ENCODE data around the gene TMUB2. TPM values are rescaled to one million over a fixed set of nuclear protein-coding genes. Genes with fewer than 3 reads are reported as not detected.
"Not testable (repeated sequence)": the region's sequence is repeated elsewhere in the genome, so short reads cannot be mapped to it uniquely, and the experiment has no call there.

The TMUB2 gene
- polyA plus RNA-seq, 1 of the 3 experiments (the other 2 are of a cell fraction) = 49.5 TPM

DNA sequence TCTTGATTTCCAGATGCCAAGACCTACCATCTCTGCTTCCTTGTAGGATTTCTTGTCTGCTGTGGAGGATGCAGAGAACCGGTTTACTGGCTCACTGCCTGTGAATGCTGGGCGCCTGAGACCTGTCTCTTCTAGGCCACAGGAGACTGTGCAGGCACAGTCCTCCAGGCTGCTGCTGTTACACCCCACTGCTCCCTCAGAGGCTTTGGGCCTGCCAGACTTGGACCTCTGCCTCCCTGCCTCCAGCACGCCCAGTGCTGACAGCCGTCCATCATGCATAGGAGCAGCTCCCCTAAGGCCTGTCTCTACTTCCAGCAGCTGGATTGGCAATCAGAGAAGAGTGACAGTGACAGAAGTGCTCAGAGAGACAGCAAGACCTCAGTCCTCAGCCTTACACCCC, 39.0 kb upstream of the TMUB2 start:
- H3F3A ChIP-seq (replicated peaks; ENCODE audit: insufficient read depth) = no peaks in the 10 kb centered on the region
- no peak overlapping the region for H2AFZ ChIP-seq (ENCODE audit: low read depth)
- H3K4me2 ChIP-seq = no peak overlapping the region
- POLR2A ChIA-PET = interaction anchor here (0.9 kb wide), 1 partner anchor 24 kb away, joined by 3 read pairs; the partner anchor contains the start of gene HDAC5
- peaks cover 55% of the 10 kb centered on the region for H3K79me2 ChIP-seq (ENCODE audit: insufficient read depth)
- no peaks in the 10 kb centered on the region for H3K27me3 ChIP-seq (ENCODE audit: insufficient read depth)
- no peaks in the 10 kb centered on the region for H4K20me1 ChIP-seq (ENCODE audit: insufficient read depth)
- CTCF ChIA-PET = no interaction called here
- WGBS (ENCODE audit: low lambda C conversion rate) = 94% methylated on average over 3 of the region's 4 CpGs
- H3K9me3 ChIP-seq = no peaks in the 10 kb centered on the region
- H3K4me3 ChIP-seq (ENCODE audit: low read depth in 2 of 2, low read length in 1 of 2) = no peak overlapping the region
- DNase-seq = no peak
- no peak overlapping the region for H3K27ac ChIP-seq (ENCODE audit: low read depth in 2 of 2, low read length in 1 of 2)
- H3K36me3 ChIP-seq (replicated peaks in 1 of 2; ENCODE audit: control insufficient read depth in 1 of 2, insufficient read depth in 2 of 2, low read length in 1 of 2) = peaks cover 0 to 8% of the 10 kb centered on the region in 2 experiments
- TF ChIP-seq, protein P1, sequence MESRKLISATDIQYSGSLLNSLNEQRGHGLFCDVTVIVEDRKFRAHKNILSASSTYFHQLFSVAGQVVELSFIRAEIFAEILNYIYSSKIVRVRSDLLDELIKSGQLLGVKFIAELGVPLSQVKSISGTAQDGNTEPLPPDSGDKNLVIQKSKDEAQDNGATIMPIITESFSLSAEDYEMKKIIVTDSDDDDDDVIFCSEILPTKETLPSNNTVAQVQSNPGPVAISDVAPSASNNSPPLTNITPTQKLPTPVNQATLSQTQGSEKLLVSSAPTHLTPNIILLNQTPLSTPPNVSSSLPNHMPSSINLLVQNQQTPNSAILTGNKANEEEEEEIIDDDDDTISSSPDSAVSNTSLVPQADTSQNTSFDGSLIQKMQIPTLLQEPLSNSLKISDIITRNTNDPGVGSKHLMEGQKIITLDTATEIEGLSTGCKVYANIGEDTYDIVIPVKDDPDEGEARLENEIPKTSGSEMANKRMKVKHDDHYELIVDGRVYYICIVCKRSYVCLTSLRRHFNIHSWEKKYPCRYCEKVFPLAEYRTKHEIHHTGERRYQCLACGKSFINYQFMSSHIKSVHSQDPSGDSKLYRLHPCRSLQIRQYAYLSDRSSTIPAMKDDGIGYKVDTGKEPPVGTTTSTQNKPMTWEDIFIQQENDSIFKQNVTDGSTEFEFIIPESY (IDR thresholded peaks at IDR 0.05; ENCODE audit: borderline replicate concordance, low read depth) = no peak
- TF ChIP-seq FOSL2 (IDR thresholded peaks at IDR 0.05; ENCODE audit: borderline replicate concordance, low read depth) = no peak
- no peak for TF ChIP-seq MEF2A (IDR thresholded peaks at IDR 0.05; ENCODE audit: borderline replicate concordance, low read depth)
- TF ChIP-seq CTCF (IDR thresholded peaks at IDR 0.05) = no peak
- no peak for TF ChIP-seq JUND (IDR thresholded peaks at IDR 0.05)
- no peak for TF ChIP-seq NFIC (IDR thresholded peaks at IDR 0.05; ENCODE audit: borderline replicate concordance)
- TF ChIP-seq POLR2AphosphoS5 (IDR thresholded peaks at IDR 0.05; ENCODE audit: low read depth, low read length) = no peak
- no peak for TF ChIP-seq RAD21 (IDR thresholded peaks at IDR 0.05; ENCODE audit: low read length)
- peaks cover 0 to 2% of the 10 kb centered on the region in 2 experiments; a peak in 1 of 4 replicates for H3K4me1 ChIP-seq (ENCODE audit: control insufficient read depth in 1 of 2, insufficient read depth in 2 of 2, low read depth in 1 of 2, low read length in 1 of 2)
- H3K9ac ChIP-seq = no peak overlapping the region
- no peaks in the 10 kb centered on the region for H3K9me2 ChIP-seq

GRCh38 chr17:44149066-44149465, 37.7 kb upstream of the TMUB2 start:
- DNase-seq; H3F3A ChIP-seq (replicated peaks; ENCODE audit: insufficient read depth); H3K9me3 ChIP-seq; H3K9me2 ChIP-seq; H3K4me1 ChIP-seq (ENCODE audit: control insufficient read depth in 1 of 2, insufficient read depth in 2 of 2, low read depth in 1 of 2, low read length in 1 of 2); H3K4me3 ChIP-seq (ENCODE audit: low read depth in 2 of 2, low read length in 1 of 2); H4K20me1 ChIP-seq (ENCODE audit: insufficient read depth); H2AFZ ChIP-seq (ENCODE audit: low read depth); H3K4me2 ChIP-seq; H3K9ac ChIP-seq; H3K27me3 ChIP-seq (ENCODE audit: insufficient read depth); H3K27ac ChIP-seq (ENCODE audit: low read depth in 2 of 2, low read length in 1 of 2): not testable (repeated sequence)
- peaks cover 0 to 15% of the 10 kb centered on the region in 2 experiments for H3K36me3 ChIP-seq (replicated peaks in 1 of 2; ENCODE audit: control insufficient read depth in 1 of 2, insufficient read depth in 2 of 2, low read length in 1 of 2)
- peaks cover 53% of the 10 kb centered on the region; the same call in 1 of the 2 replicates for H3K79me2 ChIP-seq (ENCODE audit: insufficient read depth)
- 80% methylated on average over 3 of the region's 3 CpGs for WGBS (ENCODE audit: low lambda C conversion rate)
- ChIA-PET POLR2A (interaction anchor here (0.9 kb wide), 1 partner anchor 26 kb away, joined by 3 read pairs; the partner anchor contains the start of gene HDAC5), CTCF (interaction anchor here (0.8 to 1.5 kb wide), 2 partner anchors 18 to 269 kb away, joined by 4 to 5 read pairs; no protein-coding TSS in a partner anchor)
